IMR-90 (cell line): ENCODE data around the gene CRIP1. TPM values are rescaled to one million over a fixed set of nuclear protein-coding genes. Genes with fewer than 3 reads are reported as not detected.

Experiments used
- ATAC-seq: fragments of 200-7000 bp; cut with Tn5 transposase; 2 replicates; pipeline ENCODE4 v1.9.1; 2020; ENCODE audit warnings: low read depth, mild to moderate bottlenecking, moderate library complexity
- BruUV-seq: library from RNA; stranded (reverse); fragments of 400-500 nt; replicated peaks from 2 replicates; lab custom pipeline; 2021; lab: Mats Ljungman, UMichigan
- CTCF ChIA-PET: fragments of 300-600 bp; formaldehyde crosslinking; extraction: SDS; loops from one replicate; lab custom pipeline; 2021; ENCODE audit warnings: antibody characterized with exemption; lab: Yijun Ruan, JAX
- POLR2A ChIA-PET: fragments of 300-600 bp; sonication (Branson Sonifier 250); formaldehyde crosslinking; loops from one replicate; lab custom pipeline; 2022; ENCODE audit warnings: antibody characterized with exemption; ENCODE audit not compliant: unreplicated experiment; lab: Charles Lee
- DNase-seq: peaks from one replicate; pipeline ENCODE4 v3.0.0; 2013
- H2AFZ ChIP-seq: replicated peaks from 2 replicates; pipeline ENCODE3; 2013; ENCODE audit warnings: low read length, mild to moderate bottlenecking; ENCODE audit not compliant: poor library complexity
- H2AK5ac ChIP-seq: 2 replicates; pipeline ENCODE4 v1.6.1; 2013; ENCODE audit warnings: low read depth, low read length, inconsistent platforms
- H2AK9ac ChIP-seq: replicated peaks from 2 replicates; pipeline ENCODE3; 2013; ENCODE audit warnings: mild to moderate bottlenecking, low read depth, low read length, moderate library complexity; ENCODE audit not compliant: poor library complexity
- H2BK120ac ChIP-seq: 2 replicates; pipeline ENCODE4 v1.6.1; 2013; ENCODE audit warnings: low read depth, low read length, inconsistent platforms
- H2BK15ac ChIP-seq: 3 replicates; pipeline ENCODE4 v1.6.1; 2013; ENCODE audit warnings: low read depth, low read length, inconsistent platforms
- H2BK20ac ChIP-seq: 2 replicates; pipeline ENCODE4 v1.6.1; 2013; ENCODE audit warnings: low read depth, mild to moderate bottlenecking, inconsistent platforms, low read length, moderate library complexity
- H2BK5ac ChIP-seq: 2 replicates; pipeline ENCODE4 v1.6.1; 2013; ENCODE audit warnings: mild to moderate bottlenecking, low read depth, low read length, inconsistent platforms; ENCODE audit not compliant: poor library complexity, severe bottlenecking
- H3K14ac ChIP-seq: replicated peaks from 2 replicates; pipeline ENCODE4 v1.6.1; 2013; ENCODE audit warnings: low read depth, low read length, inconsistent platforms
- H3K18ac ChIP-seq: 2 replicates; pipeline ENCODE4 v1.6.1; 2013; ENCODE audit warnings: low read depth, low read length, control low read depth
- H3K23ac ChIP-seq: 2 replicates; pipeline ENCODE4 v1.6.1; 2013; ENCODE audit warnings: low read depth, low read length, inconsistent platforms
- H3K27ac ChIP-seq: 2 replicates; pipeline ENCODE4 v1.5.1; 2013; ENCODE audit warnings: mild to moderate bottlenecking, control low read depth, low read length; ENCODE audit not compliant: insufficient read depth
- H3K27me3 ChIP-seq: 2 replicates; pipeline ENCODE4 v1.6.1; 2013; ENCODE audit warnings: low read length; ENCODE audit not compliant: control insufficient read depth, insufficient read depth
- H3K36me3 ChIP-seq: 2 replicates; pipeline ENCODE4 v1.6.1; 2013; ENCODE audit warnings: low read length, mixed read lengths; ENCODE audit not compliant: control insufficient read depth, insufficient read depth
- H3K4ac ChIP-seq: 2 replicates; pipeline ENCODE4 v1.6.1; 2013; ENCODE audit warnings: low read depth, low read length, inconsistent platforms
- H3K4me1 ChIP-seq: 2 replicates; pipeline ENCODE4 v1.6.1; 2013; ENCODE audit warnings: low read length, mixed read lengths; ENCODE audit not compliant: control insufficient read depth, insufficient read depth
- H3K4me2 ChIP-seq: 2 replicates; pipeline ENCODE4 v1.6.1; 2013; ENCODE audit warnings: low read depth, mild to moderate bottlenecking, control low read depth, low read length, moderate library complexity
- H3K4me3 ChIP-seq: 2 replicates; pipeline ENCODE4 v1.5.1; 2013; ENCODE audit warnings: low read depth, mild to moderate bottlenecking, control low read depth, low read length, moderate library complexity; ENCODE audit not compliant: insufficient read depth
- H3K56ac ChIP-seq: 2 replicates; pipeline ENCODE4 v1.6.1; 2013; ENCODE audit warnings: low read length, inconsistent platforms; ENCODE audit not compliant: insufficient read depth; ENCODE audit errors: extremely low read depth
- H3K79me1 ChIP-seq, 2 experiments: 2 replicates each; pipeline ENCODE4 v1.6.1; 2013; ENCODE audit warnings: low read length in 2 of 2, inconsistent platforms in 1 of 2, low read depth in 1 of 2
- H3K9ac ChIP-seq: 2 replicates; pipeline ENCODE4 v1.6.1; 2013; ENCODE audit warnings: low read depth, low read length, control low read depth
- H3K9me1 ChIP-seq: 2 replicates; pipeline ENCODE4 v1.6.1; 2013; ENCODE audit warnings: low read length, inconsistent platforms; ENCODE audit not compliant: insufficient read depth
- H3K9me3 ChIP-seq: 2 replicates; pipeline ENCODE4 v1.6.1; 2013; ENCODE audit warnings: low read length; ENCODE audit not compliant: control insufficient read depth, insufficient read depth
- H4K20me1 ChIP-seq: 2 replicates; pipeline ENCODE4 v1.6.1; 2013; ENCODE audit warnings: low read length, inconsistent platforms; ENCODE audit not compliant: insufficient read depth
- H4K5ac ChIP-seq: 2 replicates; pipeline ENCODE4 v1.6.1; 2013; ENCODE audit warnings: mild to moderate bottlenecking, low read depth, low read length, control low read depth
- H4K8ac ChIP-seq, 2 experiments: 2 replicates each; pipeline ENCODE4 v1.6.1; 2013; ENCODE audit warnings: low read depth in 2 of 2, low read length in 2 of 2, control low read depth in 1 of 2, inconsistent platforms in 1 of 2
- H4K91ac ChIP-seq: 2 replicates; pipeline ENCODE4 v1.6.1; 2013; ENCODE audit warnings: low read depth, low read length, inconsistent platforms; ENCODE audit not compliant: insufficient read depth
- BHLHE40 ChIP-seq: fragments of 150-350 bp; IDR thresholded peaks from 2 replicates; pipeline ENCODE4 v1.6.1; 2016; ENCODE audit warnings: mild to moderate bottlenecking, low read depth, low read length
- CEBPB ChIP-seq: IDR thresholded peaks from 2 replicates; pipeline ENCODE4 v1.6.1; 2012; ENCODE audit warnings: low read depth, low read length, improper control_type of control experiment
- CHD1 ChIP-seq: IDR thresholded peaks from 2 replicates; pipeline ENCODE4 v1.6.1; 2012; ENCODE audit warnings: low read depth, low read length, improper control_type of control experiment
- CTCF ChIP-seq: conservative IDR thresholded peaks from 2 replicates; pipeline ENCODE4 v1.5.1; 2012; ENCODE audit warnings: mild to moderate bottlenecking, low read depth, low read length, improper control_type of control experiment
- ELK1 ChIP-seq: fragments of 150-350 bp; IDR thresholded peaks from 2 replicates; pipeline ENCODE4 v1.6.1; 2016; ENCODE audit warnings: low read depth, mild to moderate bottlenecking, low read length, moderate library complexity, borderline replicate concordance
- FOS ChIP-seq: fragments of 150-350 bp; IDR thresholded peaks from 2 replicates; pipeline ENCODE4 v1.6.1; 2016; ENCODE audit warnings: low read depth, low read length
- MAFK ChIP-seq: IDR thresholded peaks from 2 replicates; pipeline ENCODE4 v1.6.1; 2012; ENCODE audit warnings: low read depth, low read length, improper control_type of control experiment
- MAZ ChIP-seq: IDR thresholded peaks from 2 replicates; pipeline ENCODE4 v1.6.1; 2012; ENCODE audit warnings: low read depth, mild to moderate bottlenecking, low read length, improper control_type of control experiment, moderate library complexity, borderline replicate concordance
- MXI1 ChIP-seq: IDR thresholded peaks from 2 replicates; pipeline ENCODE4 v1.6.1; 2012; ENCODE audit warnings: low read depth, mild to moderate bottlenecking, low read length, moderate library complexity, borderline replicate concordance
- NFE2L2 ChIP-seq: fragments of 150-350 bp; IDR thresholded peaks from 2 replicates; pipeline ENCODE4 v1.6.1; 2016; ENCODE audit warnings: low read depth, mild to moderate bottlenecking, low read length
- POLR2A ChIP-seq: IDR thresholded peaks from 2 replicates; pipeline ENCODE4 v1.6.1; 2012; ENCODE audit warnings: mild to moderate bottlenecking, low read depth, low read length
- RAD21 ChIP-seq: IDR thresholded peaks from 2 replicates; pipeline ENCODE4 v1.6.1; 2012; ENCODE audit warnings: low read length, improper control_type of control experiment
- RCOR1 ChIP-seq: IDR thresholded peaks from 2 replicates; pipeline ENCODE4 v1.6.1; 2012; ENCODE audit warnings: mild to moderate bottlenecking, low read length, improper control_type of control experiment; ENCODE audit not compliant: insufficient replicate concordance
- RFX5 ChIP-seq: IDR thresholded peaks from 2 replicates; pipeline ENCODE4 v1.8.0; 2012; ENCODE audit warnings: low read depth, mild to moderate bottlenecking, low read length, moderate library complexity
- SMC3 ChIP-seq: fragments of 150-350 bp; IDR thresholded peaks from 2 replicates; pipeline ENCODE4 v1.6.1; 2016; ENCODE audit warnings: low read depth, mild to moderate bottlenecking, antibody characterized with exemption, low read length, moderate library complexity
- USF2 ChIP-seq: fragments of 150-350 bp; IDR thresholded peaks from 2 replicates; pipeline ENCODE4 v1.6.1; 2017; ENCODE audit warnings: mild to moderate bottlenecking, antibody characterized with exemption, low read length, low read depth
- WGBS, 2 experiments: methylation state at CpG; one replicate each; pipeline versions ENCODE4 v1.1.5 to v1.1.7; 2013; ENCODE audit warnings: missing lambda C conversion rate in 2 of 2; ENCODE audit not compliant: insufficient read length in 1 of 2; ENCODE audit errors: extremely low coverage in 2 of 2; 5-methylcytosine and 5-hydroxymethylcytosine counted together
- dilution Hi-C: fragments of 300-500 bp; cut with HindIII; formaldehyde crosslinking; loops from one replicate; pipeline ENCODE4 v1.14.3; 2018; ENCODE audit warnings: low sequenced_read_pairs; ENCODE audit not compliant: unreplicated experiment
- in situ Hi-C: fragments of 300-500 bp; cut with MboI; formaldehyde crosslinking; loops from 3 replicates; pipeline ENCODE4 v1.14.3; 2019; ENCODE audit warnings: low sequenced_read_pairs, inconsistent platforms, mixed read lengths
- intact Hi-C: fragments of 100-400 bp; cut with micrococcal nuclease; formaldehyde crosslinking; loops from 2 replicates; pipeline ENCODE4 v1.10.0; 2022
- polyA plus RNA-seq, 3 experiments: library from polyadenylated mRNA; depleted of rRNA; stranded (reverse); fragments of >200 nt; gene quantifications; 2 replicates each; pipeline ENCODE4 v1.2.3, GENCODE V29; 2012; ENCODE audit warnings: low replicate concordance in 1 of 3
- total RNA-seq: library from RNA; depleted of rRNA; stranded (reverse); fragments of >200 nt; gene quantifications from 2 replicates; pipeline ENCODE4 v1.2.3, GENCODE V29; 2012

The CRIP1 gene
- total and polyA plus RNA-seq, 2 of the 4 experiments (the other 2 are of a cell fraction): 0.21 TPM; not detected in 1

- Histone ChIP-seq H2AK9ac (no peak overlapping the region), H3K4me1 (no peaks in the 10 kb centered on the region), H4K91ac (no peak overlapping the region), H3K14ac (no peak overlapping the region), H3K27me3 (no peaks in the 10 kb centered on the region), H2AK5ac (no peak overlapping the region), H3K4me2 (no peak overlapping the region), H2BK15ac (no peak overlapping the region), H3K4ac (no peak overlapping the region), H3K9me1 (no peaks in the 10 kb centered on the region), H2AFZ (no peak overlapping the region), H2BK20ac (no peak overlapping the region), H3K36me3 (peaks cover 25% of the 10 kb centered on the region), H3K18ac (no peak overlapping the region), H3K9ac (no peak overlapping the region), H3K23ac (no peak overlapping the region), H4K5ac (no peak overlapping the region), H2BK120ac (no peak overlapping the region), H4K20me1 (peaks cover 37% of the 10 kb centered on the region), H4K8ac (no peak overlapping the region), H2BK5ac (no peak overlapping the region), H3K79me1 (peaks cover 3 to 42% of the 10 kb centered on the region in 2 experiments), H3K27ac (no peak overlapping the region), H3K56ac (no peak overlapping the region), H3K4me3 (no peak overlapping the region), H3K9me3 (no peaks in the 10 kb centered on the region)
- intact Hi-C loops (no loop called here), in situ Hi-C loops (no loop called here), dilution Hi-C loops (no loop called here)
- ATAC-seq (no peak), DNase-seq (no peak)
- BruUV-seq: no TSS peak
- ChIA-PET POLR2A (no interaction called here), CTCF (no interaction called here)
- no peak for TF ChIP-seq MAFK
- no peak for TF ChIP-seq SMC3
- TF ChIP-seq BHLHE40: no peak
- no peak for TF ChIP-seq USF2
- TF ChIP-seq ELK1: no peak
- TF ChIP-seq POLR2A: no peak
- no peak for TF ChIP-seq RAD21
- no peak for TF ChIP-seq NFE2L2
- no peak for TF ChIP-seq MXI1
- TF ChIP-seq FOS: no peak
- no peak for TF ChIP-seq RFX5
- TF ChIP-seq MAZ: no peak
- TF ChIP-seq CHD1: no peak
- no peak for TF ChIP-seq RCOR1
- TF ChIP-seq CEBPB: no peak
- TF ChIP-seq CTCF: no peak
- 94% methylated on average over 15 of the region's 24 CpGs; no CpG with 5 or more reads in 1 of the 2 experiments for WGBS, 2 experiments
Measured at GRCh38 chr14:105445290-105445689, 41.4 kb upstream of the CRIP1 start.
